SHP77 treated with DMSO at 0.1 percent for 48 hours (cell line): ENCODE data around the gene CPSF4L.
"Not testable (repeated sequence)": the region's sequence is repeated elsewhere in the genome, so short reads cannot be mapped to it uniquely, and the experiment has no call there.

Experiments
- DNase-seq: peaks from one replicate; lab custom pipeline; 2025; lab: John Stamatoyannopoulos, UW

The CPSF4L gene

DNA sequence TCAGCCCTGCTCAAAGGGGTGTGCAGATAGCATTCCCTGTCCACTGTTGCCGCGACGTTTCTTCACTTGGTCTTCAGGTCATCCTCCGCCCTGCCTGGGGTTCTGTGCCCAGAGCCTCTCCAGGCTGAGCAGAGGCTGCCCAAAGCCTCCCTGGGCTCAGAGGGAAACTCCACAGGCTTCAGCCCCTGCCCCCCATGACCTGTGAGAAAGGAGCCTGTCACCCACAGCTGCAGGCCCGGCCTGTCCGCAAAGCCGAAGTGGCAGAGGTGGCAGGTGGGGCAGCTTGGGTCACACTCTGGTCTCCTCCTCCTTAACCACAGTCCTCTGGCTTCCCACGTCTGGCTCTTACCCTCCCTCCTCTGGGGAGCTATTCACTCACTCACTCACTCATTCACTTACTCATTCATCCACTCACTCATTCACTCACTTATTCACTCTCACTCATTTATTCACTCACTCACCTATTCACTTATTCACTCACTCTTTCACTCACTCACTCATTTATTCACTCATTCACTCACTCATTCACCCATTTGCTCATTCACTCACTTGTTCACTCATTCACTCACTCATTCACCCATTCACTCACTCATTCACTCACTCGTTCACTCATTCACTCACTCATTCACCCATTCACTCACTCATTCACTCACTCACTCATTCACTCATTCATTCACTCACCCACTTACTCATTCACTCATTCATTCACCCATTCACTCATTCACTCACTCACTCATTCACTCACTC lies 7.1 kb upstream of the CPSF4L start:
- no peak for DNase-seq

DNA sequence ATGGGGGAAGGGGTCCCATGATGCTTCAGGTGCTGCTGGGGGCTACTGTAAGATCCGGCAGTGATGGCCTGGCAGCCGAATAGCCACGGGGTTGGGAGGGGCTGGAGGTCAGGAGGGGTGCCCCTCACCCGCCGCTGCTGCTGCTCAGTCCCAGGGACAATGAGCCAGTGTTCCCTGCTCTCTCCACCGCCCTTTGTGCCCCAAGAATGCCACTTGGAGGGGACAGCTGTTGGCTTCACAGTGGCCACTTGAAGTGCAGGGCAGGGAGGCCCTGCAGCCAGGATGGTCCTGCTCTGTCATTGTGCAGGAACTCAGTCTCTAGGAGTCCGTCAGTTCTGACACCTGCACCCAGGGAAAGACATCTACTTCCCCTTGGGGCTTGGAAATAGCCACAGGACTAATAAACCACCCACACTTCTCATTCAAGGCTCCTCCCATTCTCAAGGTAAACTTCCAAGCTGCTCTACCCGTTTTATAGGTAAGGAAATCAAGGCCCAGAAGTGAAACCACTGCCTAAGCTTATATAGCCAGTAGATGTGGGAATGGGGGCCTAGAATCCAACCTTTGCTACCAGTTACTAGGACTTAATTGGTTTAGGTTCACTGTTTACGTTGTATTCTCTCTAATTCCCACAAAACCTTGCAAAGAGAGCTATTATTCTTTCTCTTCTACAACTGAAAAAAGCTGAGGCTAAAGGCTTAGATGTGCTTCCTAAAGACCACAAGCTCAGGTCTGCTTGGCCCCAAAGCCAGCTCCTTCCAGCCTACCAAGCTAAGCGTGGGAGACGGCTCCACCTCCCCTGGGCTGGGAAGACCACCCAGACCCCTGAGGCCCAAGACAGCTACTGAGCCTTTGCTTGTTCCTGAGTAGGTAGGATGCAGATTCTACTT lies 6.2 kb upstream of the CPSF4L start:
- DNase-seq: no peak

DNA sequence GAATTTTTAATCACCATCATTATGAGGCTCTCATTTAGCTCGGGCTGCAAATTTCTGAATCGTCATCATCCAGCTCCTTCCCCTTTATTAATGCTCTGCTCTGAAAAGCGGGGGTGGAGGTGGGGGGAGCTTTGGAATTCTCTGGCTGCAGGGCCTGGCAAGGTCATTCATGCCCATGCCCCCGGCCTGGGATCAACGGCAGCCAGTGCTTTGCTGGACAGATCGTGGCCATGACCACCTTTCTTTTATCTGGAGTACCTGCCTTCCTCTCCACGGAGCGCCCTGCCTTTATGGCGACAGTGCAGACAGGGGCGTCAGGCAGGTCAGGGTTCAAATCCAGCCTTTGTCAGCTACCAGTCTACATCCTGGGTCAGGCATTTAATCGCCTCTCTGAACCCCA lies 5.1 kb upstream of the CPSF4L start:
- DNase-seq: no peak

DNA sequence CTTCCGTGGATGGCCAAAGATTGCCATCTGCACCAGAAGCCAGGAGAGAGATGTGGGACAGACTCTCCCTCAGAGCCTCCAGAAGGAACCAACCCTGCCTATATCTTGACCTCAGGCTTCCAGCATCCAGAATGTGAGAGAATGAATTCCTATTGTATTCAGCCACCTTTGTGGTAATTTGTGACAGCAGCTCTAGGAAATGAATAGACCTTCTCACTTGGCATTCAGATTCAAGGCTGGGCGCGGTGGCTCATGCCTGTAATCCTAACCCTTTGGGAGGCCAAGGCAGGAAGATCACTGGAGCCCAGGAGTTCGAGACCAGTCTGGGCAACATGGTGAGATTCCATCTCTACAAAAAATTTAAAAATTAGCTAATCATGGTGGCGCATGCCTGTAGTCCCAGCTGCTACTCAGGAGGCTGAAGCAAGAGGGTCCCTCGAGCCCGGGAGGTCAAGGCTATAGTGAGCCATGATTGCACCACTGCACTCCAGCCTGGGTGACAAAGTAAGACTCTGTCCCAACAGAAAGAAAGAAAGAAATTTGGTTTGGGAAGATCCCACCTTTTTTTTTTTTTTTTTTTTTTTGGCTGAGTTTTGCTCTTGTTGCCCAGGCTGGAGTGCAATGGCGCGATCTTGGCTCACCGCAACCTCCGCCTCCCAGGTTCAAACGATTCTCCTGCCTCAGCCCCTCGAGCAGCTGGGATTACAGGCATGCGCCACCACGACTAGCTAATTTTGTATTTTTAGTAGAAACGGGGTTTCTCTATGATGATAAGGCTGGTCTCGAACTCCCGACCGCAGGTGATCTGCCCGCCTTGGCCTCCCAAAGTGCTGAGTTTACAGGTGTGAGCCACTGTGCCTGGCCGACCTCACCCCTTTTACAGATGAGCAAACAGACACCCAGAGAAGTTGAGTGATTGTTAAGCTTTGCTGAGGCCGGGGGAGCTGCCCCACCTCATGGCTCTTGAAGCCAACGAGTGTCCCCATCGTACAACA lies 4.3 kb upstream of the CPSF4L start:
- DNase-seq: no peak

DNA sequence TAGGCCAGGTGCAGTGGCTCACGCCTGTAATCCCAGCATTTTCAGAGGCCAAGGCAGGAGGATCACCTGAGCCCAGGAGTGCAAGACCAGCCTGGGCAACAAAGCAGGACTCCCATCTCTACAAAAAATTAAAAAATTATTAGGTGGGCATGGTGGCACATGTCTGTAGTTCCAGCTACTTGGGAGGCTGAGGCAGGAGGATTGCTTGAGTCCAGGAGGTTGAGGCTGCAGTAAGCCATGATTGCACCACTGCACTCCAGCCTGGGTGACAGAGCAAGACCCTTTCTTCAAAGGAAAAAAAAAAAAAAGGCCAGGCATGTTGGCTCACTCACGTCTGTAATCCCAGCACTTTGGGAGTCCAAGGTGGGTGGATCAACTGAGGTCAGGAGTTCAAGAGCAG lies 2.8 kb upstream of the CPSF4L start:
- not testable (repeated sequence) for DNase-seq

DNA sequence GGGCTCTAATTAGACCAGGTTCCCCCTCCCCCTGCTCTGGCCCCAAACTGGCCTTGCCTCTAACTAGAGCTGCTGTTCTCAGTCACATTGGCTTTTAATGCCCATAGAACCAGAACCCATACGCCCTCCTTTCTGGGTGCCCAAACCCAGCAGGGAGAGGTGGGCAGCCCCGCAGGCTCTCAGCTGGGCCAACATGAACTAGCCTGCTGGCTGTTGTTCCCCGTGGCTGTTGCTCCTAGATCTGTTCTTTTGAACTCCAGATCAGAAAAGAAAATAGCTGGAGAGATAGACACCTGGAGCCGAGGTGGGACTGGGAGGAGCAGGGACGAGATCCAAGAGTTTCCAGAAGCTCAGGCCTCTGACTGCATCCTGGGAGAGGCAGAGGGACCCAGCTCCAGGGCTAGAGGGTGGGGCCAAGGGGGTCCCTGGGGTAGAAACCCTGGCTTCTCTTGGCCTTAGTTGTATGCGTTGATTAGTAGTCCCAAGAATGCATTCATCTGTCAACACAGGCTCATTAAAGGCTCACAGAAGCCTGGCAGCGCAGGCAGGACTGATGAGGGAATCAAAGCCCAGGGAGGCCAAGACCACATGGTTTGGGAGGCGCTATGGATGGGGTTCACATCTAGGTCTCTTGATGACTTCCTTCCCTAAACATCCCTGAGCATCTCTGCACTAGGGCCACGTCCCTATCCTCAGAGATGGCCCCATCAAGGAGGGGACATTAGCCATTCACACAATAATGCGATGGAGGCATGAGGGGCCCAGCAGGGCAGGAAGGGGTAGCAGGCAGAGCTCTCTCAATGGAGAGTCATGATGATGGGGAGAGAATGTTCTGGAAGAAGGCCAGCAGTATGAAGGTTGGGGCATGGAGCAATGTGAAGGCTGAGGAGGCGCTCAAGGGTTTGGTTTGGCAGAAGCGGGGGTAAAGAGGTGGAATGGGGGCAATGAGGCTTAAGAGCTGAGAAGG lies 1.3 kb upstream of the CPSF4L start:
- DNase-seq: no peak

DNA sequence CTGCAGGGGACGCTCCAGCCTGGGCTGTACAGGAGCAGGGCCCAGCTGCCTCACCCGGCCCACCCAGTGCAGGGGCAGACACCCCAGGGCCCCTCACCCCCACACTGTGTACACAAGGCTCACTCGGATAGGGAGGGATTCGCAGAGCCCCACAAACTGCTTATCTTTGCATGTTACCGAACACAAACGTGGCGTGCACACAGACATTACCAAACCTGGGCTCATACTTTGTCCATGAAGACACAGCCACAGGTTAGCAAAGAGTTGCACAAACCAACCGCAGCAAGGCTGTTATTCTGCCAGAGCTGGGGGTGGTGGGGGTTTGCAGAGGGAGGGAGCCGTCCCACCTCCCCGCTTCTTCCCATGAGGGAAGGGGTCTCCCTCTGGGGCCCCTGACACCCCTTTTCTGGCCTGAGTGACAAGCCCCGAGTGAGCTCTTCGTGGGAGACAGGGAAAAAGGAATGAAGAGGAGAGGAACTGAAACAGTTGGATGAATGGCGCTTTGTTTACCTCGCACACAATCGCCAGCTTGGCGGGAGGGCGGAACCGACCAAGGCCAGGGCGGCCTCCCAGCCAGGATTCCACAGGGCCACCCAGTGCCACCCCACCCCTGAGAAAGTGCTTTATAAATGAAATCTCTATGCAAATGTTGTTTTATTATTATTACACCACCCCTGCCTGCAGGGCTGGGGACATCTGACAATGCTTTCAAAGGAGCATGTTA lies 434 bp upstream of the CPSF4L start:
- no peak for DNase-seq

DNA sequence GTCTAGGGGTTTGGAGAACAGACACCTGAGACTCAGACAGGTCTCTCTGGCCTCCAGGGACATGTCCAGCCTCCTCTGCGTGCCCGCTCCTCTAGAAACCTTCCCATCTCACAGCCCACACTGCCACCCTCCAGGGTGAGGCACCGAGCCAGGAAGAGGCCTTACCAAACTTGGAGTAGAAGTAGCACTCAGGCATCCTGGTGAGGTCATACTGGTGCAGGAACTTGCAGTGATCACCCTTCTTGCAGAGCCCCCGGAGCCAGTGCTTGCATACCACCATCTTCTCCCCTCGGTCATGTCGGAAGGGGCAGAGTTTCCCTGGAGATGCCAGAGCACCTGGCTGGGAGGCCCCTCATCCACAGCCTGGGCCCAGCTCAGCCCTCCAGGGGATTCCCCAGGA lies 4.2 kb downstream of the CPSF4L start:
- DNase-seq: no peak

DNA sequence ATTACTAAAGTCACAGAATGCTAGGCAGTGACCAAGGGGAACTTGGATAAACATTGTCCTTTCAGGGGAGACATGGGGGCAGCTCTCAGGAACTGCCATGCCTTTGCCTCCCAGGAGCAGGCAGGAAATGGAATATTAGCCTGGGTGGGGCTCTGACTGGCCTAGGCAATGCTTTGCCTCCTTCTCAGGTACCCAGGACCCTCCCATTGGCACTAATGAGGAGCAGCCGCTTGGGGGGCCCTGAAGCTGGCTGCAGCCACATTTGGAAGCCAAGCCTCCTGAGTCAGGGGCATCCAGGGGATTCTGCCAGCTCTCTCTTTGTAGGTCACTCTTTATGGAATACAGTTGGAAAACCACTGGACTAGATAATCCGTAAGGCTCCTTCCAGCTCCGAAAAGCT lies 5.5 kb downstream of the CPSF4L start:
- no peak for DNase-seq

DNA sequence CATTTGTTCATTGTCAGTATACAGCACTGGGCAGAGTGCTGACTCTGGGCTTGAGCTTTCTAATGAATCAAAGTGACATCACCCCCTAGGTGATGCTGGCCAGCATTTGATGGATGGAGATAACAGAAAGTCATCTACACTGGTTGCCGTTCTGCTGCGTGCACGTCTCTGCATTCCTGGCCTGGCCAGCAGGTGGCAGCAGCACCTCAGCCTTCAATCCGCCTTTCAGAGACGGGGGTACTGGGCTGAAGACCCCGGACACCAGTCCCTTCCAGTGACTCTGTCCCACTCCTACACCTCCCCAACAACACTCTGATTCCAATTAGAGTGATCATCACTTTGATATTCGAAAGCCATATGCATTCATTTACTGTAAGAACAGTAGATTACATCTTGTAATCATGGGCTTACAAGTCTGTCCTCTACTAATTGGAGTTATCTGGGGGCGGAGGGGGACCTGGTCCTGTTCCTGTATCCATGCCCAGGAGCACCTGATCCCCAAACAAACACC lies 6.0 kb downstream of the CPSF4L start:
- DNase-seq: peak; percentile 50

DNA sequence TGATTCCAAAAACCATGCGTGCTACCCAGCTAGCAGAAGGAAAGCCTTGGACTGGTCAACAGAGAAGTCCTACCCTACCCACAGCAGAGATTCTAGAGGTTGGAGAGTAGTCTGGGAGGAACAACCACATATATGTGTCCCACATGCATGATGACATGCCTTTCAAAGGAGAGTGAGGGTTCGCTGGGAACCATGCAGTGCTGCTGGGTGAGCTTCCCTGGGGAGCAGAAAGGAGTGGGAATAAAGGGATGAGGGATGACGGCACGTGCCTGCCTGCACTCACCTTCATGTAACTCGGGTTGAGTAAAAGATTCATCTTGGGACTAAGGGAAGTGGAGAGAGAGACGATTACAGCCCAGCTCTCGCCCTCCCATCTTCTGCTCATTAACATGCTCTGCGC lies 9.8 kb downstream of the CPSF4L start:
- no peak for DNase-seq

DNA sequence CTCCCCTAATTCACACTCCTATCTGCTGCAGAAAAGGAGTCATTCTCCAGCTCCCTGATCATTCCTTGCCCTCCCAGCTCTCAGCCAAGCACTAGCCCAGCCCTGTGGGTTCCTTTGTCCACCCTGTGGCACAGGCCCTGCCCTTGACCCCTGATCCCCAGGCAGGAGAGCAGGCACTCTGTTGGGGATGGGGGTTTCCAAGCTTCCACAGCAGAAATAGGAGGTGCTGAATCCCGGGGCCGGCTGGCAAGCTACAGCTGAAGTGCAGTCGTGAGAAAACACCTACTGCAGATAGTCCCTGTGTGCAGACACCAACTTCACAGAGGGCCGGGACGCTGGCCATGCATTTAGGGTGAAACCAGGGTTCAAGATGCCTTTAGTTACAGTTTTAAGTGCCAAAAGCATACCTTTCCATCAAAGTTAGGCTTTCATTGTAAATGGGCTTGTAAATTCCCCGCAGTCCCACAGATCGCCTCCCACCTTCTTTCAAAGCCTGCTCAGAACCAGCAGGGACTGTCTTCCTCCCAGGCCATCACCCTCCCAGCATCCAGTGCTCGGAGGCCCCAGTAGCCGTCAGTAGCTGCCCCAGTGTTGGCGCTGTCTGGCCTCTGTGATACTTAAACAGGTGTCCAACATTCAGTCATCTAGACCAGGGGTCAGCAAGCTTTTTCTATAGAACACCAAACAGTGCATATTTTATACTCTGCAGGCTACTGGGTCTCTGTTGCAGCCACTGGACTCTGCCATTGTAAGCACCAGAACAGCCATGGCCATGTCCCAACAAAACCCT lies 10.6 kb downstream of the CPSF4L start:
- no peak for DNase-seq

DNA sequence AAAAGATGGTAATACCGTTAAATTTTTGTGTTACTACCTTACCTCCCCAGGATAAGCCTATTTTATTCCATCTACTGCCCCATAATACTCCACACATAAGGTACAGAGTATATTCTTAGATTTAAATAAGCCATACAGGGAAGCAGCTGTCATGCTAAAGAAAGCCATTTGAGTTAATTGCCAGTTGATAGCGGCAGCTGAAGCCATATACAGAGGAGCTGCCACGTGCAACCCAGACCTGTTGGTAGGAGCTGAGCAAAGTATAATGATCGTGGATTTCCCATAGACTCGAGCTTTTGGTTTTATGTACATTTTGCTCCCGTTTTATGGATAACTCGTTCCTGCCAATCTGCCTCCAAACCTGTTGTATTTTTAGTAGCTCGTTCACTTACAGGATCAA lies 12.0 kb downstream of the CPSF4L start:
- no peak for DNase-seq

DNA sequence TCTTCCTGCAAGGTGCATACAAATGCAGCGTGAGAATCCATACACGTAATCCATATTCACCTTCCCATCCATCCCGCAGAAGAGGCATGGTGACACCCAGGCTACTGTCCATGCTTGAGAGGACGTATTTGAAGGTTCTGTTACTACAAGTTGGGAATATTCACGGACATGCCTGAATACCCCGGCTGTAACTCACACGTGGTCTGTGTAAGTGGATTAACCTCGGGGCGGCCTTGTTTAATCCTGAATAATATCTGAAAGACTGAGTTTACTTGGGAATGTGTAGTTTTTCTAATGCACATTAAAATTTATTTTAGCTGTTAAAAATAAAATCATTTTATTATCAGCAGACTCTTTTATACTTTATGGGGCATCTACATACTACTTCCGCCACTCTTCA lies 13.1 kb downstream of the CPSF4L start:
- DNase-seq: no peak

DNA sequence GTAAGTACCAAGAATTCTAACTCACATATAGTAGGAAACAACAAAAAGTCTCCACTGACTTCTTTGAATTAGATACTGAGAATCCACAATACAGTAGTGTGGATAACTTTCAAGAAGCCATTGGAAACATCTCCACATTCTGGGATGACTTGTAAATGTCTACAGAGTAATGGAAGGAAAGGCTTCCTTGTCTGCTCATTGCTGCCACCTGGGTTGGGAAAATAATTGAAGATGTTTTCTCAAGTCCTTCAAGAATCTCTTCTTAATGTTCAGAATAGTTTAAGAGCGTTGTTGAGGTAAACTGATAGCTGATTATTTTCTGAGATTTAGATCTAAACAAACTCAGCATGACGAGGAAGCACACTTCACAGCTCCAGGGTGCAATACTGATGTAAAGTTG lies 14.0 kb downstream of the CPSF4L start:
- DNase-seq: no peak

DNA sequence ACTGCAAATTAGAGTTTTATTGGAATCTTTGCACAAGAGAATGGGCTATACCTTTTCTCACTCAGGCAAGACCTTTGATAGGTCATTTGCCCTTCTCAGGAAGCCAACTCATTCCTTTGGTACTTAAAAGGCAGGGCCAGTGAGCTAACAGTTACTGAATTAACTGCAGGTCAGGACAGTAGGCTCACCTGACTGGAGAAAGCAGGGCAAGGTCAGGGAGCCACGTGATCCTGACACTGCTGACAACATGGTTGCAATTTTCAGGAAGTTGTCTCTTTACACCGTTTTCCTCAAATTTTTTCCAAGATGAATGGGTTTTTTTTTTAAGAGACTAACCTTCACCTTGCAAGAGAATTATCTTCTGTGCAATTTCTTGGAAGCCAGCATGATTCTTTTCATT lies 21.1 kb downstream of the CPSF4L start:
- no peak for DNase-seq

DNA sequence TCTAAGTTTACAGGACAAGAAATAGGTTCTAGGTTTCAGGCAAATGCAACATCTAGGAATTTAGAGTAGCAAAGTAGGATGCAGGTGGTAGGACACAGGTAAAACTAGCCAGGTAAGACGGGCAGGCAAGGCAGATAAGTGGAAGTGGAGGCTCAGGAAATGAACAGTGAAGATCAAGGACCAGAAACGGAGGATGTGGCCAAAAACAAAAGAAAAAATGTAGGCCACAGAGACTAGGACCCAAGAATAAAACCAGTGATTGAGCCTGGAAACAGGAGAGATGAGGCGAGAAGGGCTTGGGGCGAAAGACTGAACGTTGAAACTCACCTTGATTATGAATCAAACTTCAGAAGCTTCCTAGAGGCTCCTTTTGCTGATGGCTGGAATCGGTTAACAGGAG lies 24.0 kb downstream of the CPSF4L start:
- DNase-seq: no peak

DNA sequence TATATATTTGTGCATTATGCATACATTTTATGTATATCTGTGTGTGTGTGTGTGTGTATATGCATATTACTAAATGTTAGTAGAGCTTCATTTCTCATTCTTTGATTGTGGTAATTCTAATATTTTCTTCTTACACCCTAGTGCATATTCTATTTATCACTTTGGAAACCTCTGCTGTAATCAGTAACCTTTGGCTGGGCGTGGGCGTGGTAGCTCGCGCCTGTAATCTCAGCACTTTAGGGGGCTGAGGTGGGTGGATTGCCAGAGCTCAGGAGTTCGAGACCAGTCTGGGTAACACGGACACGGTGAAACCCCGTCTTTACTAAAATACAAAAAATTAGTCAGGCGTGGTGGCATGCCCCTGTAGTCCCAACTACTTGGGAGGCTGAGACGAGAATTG lies 26.9 kb downstream of the CPSF4L start:
- DNase-seq: no peak
